Small intestine (tissue), 7 donors: ENCODE results near the gene DIAPH2. TPM values are rescaled to one million over a fixed set of nuclear protein-coding genes. Genes with fewer than 3 reads are reported as not detected.
A peak's percentile ranks its signal among the peaks of the same experiment; 100 is the strongest.
"Not testable (repeated sequence)": the region's sequence is repeated elsewhere in the genome, so short reads cannot be mapped to it uniquely, and the experiment has no call there.

ENCODE experiments used
- DNase-seq, 2 donors: peaks; one replicate each; pipeline versions ENCODE4 v3.0.0 to v3.0.0-alpha.2; 2013
- FAIRE-seq: peaks from 2 replicates; lab custom pipeline; 2012; peaks lifted over from hg19 to GRCh38; lab: Jason Lieb, UNC
- H3K27ac ChIP-seq, 3 donors: one replicate each; pipeline ENCODE4 v1.5.1; 2013; ENCODE audit warnings: low read length in 2 of 3, mild to moderate bottlenecking in 2 of 3, control low read depth in 1 of 3, inconsistent platforms in 1 of 3, low read depth in 1 of 3, moderate library complexity in 1 of 3
- H3K27me3 ChIP-seq, 3 donors: one replicate each; pipeline ENCODE4 v1.6.1; 2013; ENCODE audit warnings: low read length in 3 of 3, inconsistent platforms in 1 of 3; ENCODE audit not compliant: control insufficient read depth in 3 of 3, insufficient read depth in 3 of 3
- H3K36me3 ChIP-seq, 3 donors: one replicate each; pipeline ENCODE4 v1.6.1; 2013; ENCODE audit warnings: low read length in 3 of 3, inconsistent platforms in 1 of 3, low read depth in 1 of 3, mild to moderate bottlenecking in 1 of 3, moderate library complexity in 1 of 3; ENCODE audit not compliant: control insufficient read depth in 3 of 3, insufficient read depth in 2 of 3
- H3K4me1 ChIP-seq, 3 donors: one replicate each; pipeline ENCODE4 v1.6.1; 2013; ENCODE audit warnings: low read length in 2 of 3, inconsistent platforms in 1 of 3, low read depth in 1 of 3, mild to moderate bottlenecking in 1 of 3, moderate library complexity in 1 of 3; ENCODE audit not compliant: control insufficient read depth in 3 of 3, insufficient read depth in 2 of 3
- H3K4me3 ChIP-seq, 3 donors: one replicate each; pipeline ENCODE4 v1.5.1; 2013; ENCODE audit warnings: low read length in 3 of 3, control low read depth in 1 of 3, inconsistent platforms in 1 of 3, low read depth in 1 of 3, mild to moderate bottlenecking in 1 of 3, moderate library complexity in 1 of 3
- H3K9me3 ChIP-seq, 2 donors: one replicate each; pipeline ENCODE4 v1.6.1; 2013; ENCODE audit warnings: low read depth in 1 of 2, low read length in 1 of 2; ENCODE audit not compliant: control insufficient read depth in 2 of 2, insufficient read depth in 1 of 2
- WGBS, 3 donors: extraction: QIAGEN DNeasy Blood & Tissue Kit; methylation state at CpG; one replicate each; pipeline ENCODE4 v1.1.7; 2013; 5-methylcytosine and 5-hydroxymethylcytosine counted together
- polyA plus RNA-seq, 4 donors: library from polyadenylated mRNA; stranded (reverse) in 3 of 4; unstranded in 1 of 4; fragments of 200-250 nt in 3 of 4; fragments of 120-200 nt in 1 of 4; gene quantifications; one replicate each; pipeline versions ENCODE4 v1.2.1 to v1.2.3, GENCODE V29; 2013
- donor health status: healthy with polysubstance abuse.
- donor health status: control.
- donor health status: control.
- donor health status: Bipolar disorder and iron deficiency.
- donor health status: healthy.

Gene DIAPH2
- polyA plus RNA-seq, 4 donors, result 5.1 to 11.7 (median 6.1) TPM

GRCh38 chrX:96722781-96723180 lies 38.1 kb downstream of the DIAPH2 start:
- FAIRE-seq (no peak), DNase-seq (no peak)
- 75 to 98% (median 90%) methylated on average over 2 of the region's 2 CpGs for WGBS, 3 donors
- no peaks in the 10 kb centered on the region for H3K9me3 ChIP-seq
- H3K4me3 ChIP-seq, result no peak overlapping the region
- peaks cover 0 to 2% (median 0%) of the 10 kb centered on the region in 3 donors for H3K4me1 ChIP-seq
- H3K36me3 ChIP-seq, result no peaks in the 10 kb centered on the region
- no peak overlapping the region for H3K27ac ChIP-seq
- H3K27me3 ChIP-seq, result no peaks in the 10 kb centered on the region

GRCh38 chrX:96729053-96729452 lies 44.4 kb downstream of the DIAPH2 start:
- H3K9me3 ChIP-seq, result no peaks in the 10 kb centered on the region
- 61 to 94% (median 90%) methylated on average over 1 of the region's 1 CpG for WGBS, 3 donors
- no peak for FAIRE-seq

GRCh38 chrX:96729868-96730643 lies 45.4 kb downstream of the DIAPH2 start:
- H3K4me1 ChIP-seq, result no peaks in the 10 kb centered on the region
- no peaks in the 10 kb centered on the region for H3K27me3 ChIP-seq
- no peak overlapping the region for H3K4me3 ChIP-seq
- no peak for DNase-seq
- no peak for FAIRE-seq
- no peaks in the 10 kb centered on the region for H3K36me3 ChIP-seq
- no peaks in the 10 kb centered on the region for H3K9me3 ChIP-seq
- WGBS, 3 donors, result 67 to 83% (median 69%) methylated on average over 2 of the region's 2 CpGs
- H3K27ac ChIP-seq, result no peak overlapping the region

More at GRCh38 chrX:96729053-96729452, 44.4 kb downstream of the DIAPH2 start:
- DNase-seq, result no peak
- H3K4me1 ChIP-seq, result no peaks in the 10 kb centered on the region
- no peaks in the 10 kb centered on the region for H3K36me3 ChIP-seq
- no peak overlapping the region for H3K27ac ChIP-seq
- H3K27me3 ChIP-seq, result no peaks in the 10 kb centered on the region
- H3K4me3 ChIP-seq, result no peak overlapping the region

GRCh38 chrX:96731000-96731399 lies 46.4 kb downstream of the DIAPH2 start:
- not testable (repeated sequence) for FAIRE-seq, H3K4me1 ChIP-seq

GRCh38 chrX:96743367-96744073 lies 58.9 kb downstream of the DIAPH2 start:
- H3K27ac ChIP-seq, result no peak overlapping the region
- FAIRE-seq, result no peak
- WGBS, 3 donors, result 84 to 97% (median 90%) methylated on average over 1 of the region's 1 CpG
- H3K4me1 ChIP-seq, result no peaks in the 10 kb centered on the region
- no peaks in the 10 kb centered on the region for H3K9me3 ChIP-seq
- H3K4me3 ChIP-seq, result no peak overlapping the region
- no peak for DNase-seq
- H3K27me3 ChIP-seq, result no peaks in the 10 kb centered on the region
- peaks cover 0 to 2% (median 2%) of the 10 kb centered on the region in 3 donors for H3K36me3 ChIP-seq

More at GRCh38 chrX:96731000-96731399, 46.4 kb downstream of the DIAPH2 start:
- not testable (repeated sequence) for H3K36me3 ChIP-seq, H3K4me3 ChIP-seq, DNase-seq, H3K27me3 ChIP-seq, H3K27ac ChIP-seq, H3K9me3 ChIP-seq
- 85 to 94% (median 89%) methylated on average over 3 of the region's 3 CpGs for WGBS, 3 donors

- peak in 1 of 2 donors; percentile 32 for DNase-seq
- H3K36me3 ChIP-seq, result no peaks in the 10 kb centered on the region
- H3K4me1 ChIP-seq, result no peaks in the 10 kb centered on the region
- H3K9me3 ChIP-seq, result no peaks in the 10 kb centered on the region
- no peak overlapping the region for H3K4me3 ChIP-seq
- H3K27ac ChIP-seq, result peak overlapping the region in 1 of 3 donors; percentile 33
- FAIRE-seq, result no peak
- H3K27me3 ChIP-seq, result no peaks in the 10 kb centered on the region
- WGBS, 3 donors, result 61 to 83% (median 74%) methylated on average over 5 of the region's 5 CpGs
Observed at GRCh38 chrX:96752781-96753180, 68.1 kb downstream of the DIAPH2 start.

- Histone ChIP-seq H3K27me3 (no peaks in the 10 kb centered on the region), H3K27ac (peak overlapping the region in 1 of 3 donors; percentile 33), H3K4me3 (no peak overlapping the region), H3K4me1 (no peaks in the 10 kb centered on the region), H3K9me3 (no peaks in the 10 kb centered on the region), H3K36me3 (no peaks in the 10 kb centered on the region)
- WGBS, 3 donors, result 81 to 93% (median 82%) methylated on average over 1 of the region's 1 CpG
- FAIRE-seq (no peak), DNase-seq (no peak)
Observed at GRCh38 chrX:96753230-96753629, 68.6 kb downstream of the DIAPH2 start.

- H3K9me3 ChIP-seq, result no peaks in the 10 kb centered on the region
- no peak for FAIRE-seq
- no peak overlapping the region for H3K27ac ChIP-seq
- H3K4me3 ChIP-seq, result no peak overlapping the region
- DNase-seq, result no peak
- no peaks in the 10 kb centered on the region for H3K27me3 ChIP-seq
- H3K36me3 ChIP-seq, result no peaks in the 10 kb centered on the region
- 81 to 93% (median 86%) methylated on average over 3 of the region's 3 CpGs for WGBS, 3 donors
- H3K4me1 ChIP-seq, result no peaks in the 10 kb centered on the region
Observed at GRCh38 chrX:96756491-96756890, 71.8 kb downstream of the DIAPH2 start.
